Superior temporal gyrus (tissue), 1 donor: Measurements from ENCODE around the gene TMEM79.
A peak's percentile ranks its signal among the peaks of the same experiment; 100 is the strongest.

ENCODE experiments used
- DNase-seq: peaks from one replicate; pipeline ENCODE4 v3.0.0-alpha.2; 2016; ENCODE audit errors: extremely low spot score

Gene TMEM79

DNA sequence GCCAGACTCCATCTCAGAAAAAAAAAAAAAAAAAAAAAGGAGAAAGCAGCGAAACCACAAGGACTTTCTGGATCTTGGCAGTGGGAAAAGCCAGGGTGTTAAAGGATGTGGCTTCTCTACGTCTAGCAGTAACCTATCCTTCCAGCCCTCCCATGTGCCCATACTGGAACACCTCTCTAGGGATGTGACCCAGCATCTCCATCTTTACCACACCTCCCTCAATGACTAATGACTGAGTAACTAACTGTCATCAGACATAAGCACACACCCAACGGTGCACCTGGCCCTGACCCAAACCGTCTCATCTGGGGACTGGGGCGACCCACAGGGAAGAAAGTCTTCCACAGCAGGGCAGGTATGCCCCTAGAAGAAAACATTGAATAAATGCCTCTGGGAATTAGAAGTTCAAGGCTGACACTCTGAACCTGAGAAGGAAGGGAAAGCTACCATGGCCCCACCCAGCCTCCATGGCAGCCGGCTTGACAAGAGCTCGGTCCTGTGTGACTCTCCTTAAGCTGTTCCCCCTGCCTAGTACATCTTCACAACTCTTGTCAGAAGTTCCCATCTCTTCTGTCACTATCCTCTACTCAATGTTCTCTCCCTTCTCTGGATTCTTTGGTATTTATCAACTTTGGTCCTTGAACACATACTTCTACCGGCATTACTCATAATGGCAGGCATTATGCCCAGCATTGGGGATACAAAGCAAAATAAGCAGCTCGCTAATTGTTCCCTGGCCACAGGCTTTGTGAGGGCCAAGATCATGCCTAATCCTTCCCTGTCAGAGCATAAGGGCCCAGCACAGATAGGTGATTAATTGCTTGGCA is 21.5 kb upstream of the TMEM79 start:
- DNase-seq = no peak

GRCh38 chr1:156263288-156263655 is 20.9 kb upstream of the TMEM79 start:
- DNase-seq = no peak

DNA sequence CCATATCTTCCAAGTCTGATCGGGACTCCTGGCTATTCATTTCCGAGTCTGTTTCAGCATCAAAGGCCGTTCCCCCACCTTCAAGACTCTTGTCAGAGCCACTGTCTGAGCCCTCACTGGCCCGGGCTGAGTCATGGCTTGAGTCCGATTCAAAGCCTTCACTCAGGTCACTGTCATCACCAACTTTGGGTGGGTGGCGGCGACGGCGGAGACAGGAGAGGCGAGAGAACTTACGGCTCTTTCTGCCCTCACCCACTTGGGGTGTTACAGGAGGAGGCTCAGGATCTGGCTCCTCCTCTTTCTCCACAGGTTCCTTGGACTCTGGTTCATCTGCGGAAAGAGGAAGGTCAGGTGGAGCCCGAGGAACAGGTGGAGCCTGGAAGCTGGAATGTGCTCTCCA is 18.1 kb upstream of the TMEM79 start:
- DNase-seq = no peak

DNA sequence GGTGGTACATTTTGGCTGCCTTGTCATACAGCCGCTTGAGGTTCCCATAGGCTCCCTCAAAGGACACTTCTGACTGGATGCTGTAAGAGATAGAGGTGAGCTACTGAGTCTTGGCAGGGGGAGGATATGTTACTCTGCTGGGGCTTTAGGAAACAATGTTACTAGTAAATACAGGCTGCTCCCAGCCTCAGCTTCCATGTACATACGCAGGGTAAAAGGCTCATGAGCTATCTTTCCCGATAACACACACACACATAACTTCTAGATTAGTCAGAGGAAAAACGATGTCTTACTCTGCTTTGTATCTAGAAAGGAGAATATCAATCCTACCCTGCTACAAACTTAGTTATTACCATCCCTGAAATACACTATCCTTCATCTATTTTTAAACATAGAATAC is 15.8 kb upstream of the TMEM79 start:
- no peak for DNase-seq

- no peak for DNase-seq
These were observed 13.8 kb upstream of the TMEM79 start for GRCh38 chr1:156270314-156270713.

GRCh38 chr1:156276532-156276931 is 7.6 kb upstream of the TMEM79 start:
- DNase-seq = no peak

DNA sequence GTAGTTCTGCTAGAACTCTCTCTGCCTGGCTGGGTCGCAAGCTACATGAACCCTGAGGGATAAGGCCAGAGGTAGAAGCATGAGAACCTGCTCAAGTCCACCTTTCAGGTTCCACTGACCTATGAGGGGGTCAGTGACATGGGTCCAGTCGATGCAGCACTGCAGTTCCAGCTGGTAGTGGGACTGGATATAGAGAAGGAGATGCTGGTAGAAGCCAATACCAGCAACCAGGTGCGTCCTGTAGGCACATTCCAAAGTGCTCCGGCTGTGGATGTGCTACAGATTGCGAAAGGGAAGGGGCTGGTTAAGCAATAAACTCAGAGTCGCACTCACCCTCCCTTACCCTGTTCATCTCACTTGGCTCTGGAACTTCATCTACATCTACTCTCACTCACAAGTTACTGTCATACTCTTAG is 7.2 kb upstream of the TMEM79 start:
- DNase-seq = no peak

- DNase-seq = no peak
These were observed 4.3 kb upstream of the TMEM79 start for GRCh38 chr1:156279837-156280236.

DNA sequence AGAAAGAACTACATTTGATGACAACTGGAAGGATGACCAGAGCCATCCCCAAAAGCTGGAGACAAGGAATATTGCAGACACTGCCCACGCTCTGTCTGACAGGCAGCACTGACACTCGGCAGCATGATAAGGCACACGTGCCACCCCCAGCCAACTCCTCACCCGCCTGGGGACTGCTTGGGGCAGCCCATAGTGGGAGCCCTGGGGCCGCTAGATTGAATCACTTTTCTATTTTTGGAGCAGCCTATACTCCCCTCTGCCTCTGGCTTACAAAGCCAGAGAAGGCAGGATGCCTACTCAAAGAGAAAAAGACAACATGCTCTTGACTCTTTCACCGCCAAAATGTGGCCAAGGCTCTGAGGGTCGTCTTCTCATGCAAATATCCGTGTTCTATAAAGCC is 2.8 kb upstream of the TMEM79 start:
- DNase-seq = no peak

GRCh38 chr1:156281693-156282478 is 2.2 kb upstream of the TMEM79 start:
- DNase-seq = no peak

- DNase-seq = peak; percentile 99
These were observed 1.5 kb upstream of the TMEM79 start, which contains the start of gene SMG5 for GRCh38 chr1:156282479-156283222. SMG5 (minus strand) TSS chr1:156282825; CDS start chr1:156282680, 145 bp downstream.

- no peak for DNase-seq
These were observed 604 bp upstream of the TMEM79 start for GRCh38 chr1:156283521-156283920.

DNA sequence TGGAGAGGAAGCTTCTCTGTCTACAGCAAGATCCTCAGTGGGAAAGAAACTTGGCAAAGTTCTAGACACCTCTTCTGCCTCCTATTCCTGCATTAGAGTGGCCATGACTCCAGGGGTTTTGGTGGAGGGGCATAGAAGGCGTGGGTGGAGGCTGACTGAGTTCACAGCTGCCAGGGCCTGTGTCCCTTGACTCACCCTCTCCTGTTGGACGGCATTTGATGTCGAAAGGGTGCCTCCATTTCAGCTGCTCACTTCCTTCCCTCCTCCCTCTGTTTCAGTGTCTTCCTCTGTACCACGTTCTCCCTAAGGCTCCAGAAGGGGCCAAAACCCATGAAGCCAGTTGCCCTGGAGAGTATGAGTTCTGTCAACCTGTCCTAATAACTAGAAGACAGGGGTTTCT is 632 bp downstream of the TMEM79 start:
- no peak for DNase-seq

DNA sequence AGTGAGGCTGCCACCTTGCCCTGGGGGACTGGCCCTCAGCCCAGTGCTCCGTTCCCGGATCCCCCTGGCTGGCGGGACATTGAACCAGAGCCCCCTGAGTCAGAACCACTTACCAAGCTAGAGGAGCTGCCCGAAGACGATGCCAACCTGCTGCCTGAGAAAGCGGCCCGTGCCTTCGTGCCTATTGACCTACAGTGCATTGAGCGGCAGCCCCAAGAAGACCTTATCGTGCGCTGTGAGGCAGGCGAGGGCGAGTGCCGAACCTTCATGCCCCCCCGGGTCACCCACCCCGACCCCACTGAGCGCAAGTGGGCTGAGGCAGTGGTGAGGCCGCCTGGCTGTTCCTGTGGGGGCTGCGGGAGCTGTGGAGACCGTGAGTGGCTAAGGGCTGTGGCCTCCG is 1.3 kb downstream of the TMEM79 start:
- DNase-seq = no peak

- DNase-seq = no peak
These were observed 1.9 kb downstream of the TMEM79 start for GRCh38 chr1:156286061-156286460.

- no peak for DNase-seq
These were observed 5.7 kb downstream of the TMEM79 start for GRCh38 chr1:156289857-156290256.

- peak; percentile 82 for DNase-seq
These were observed 7.3 kb downstream of the TMEM79 start for GRCh38 chr1:156291226-156292061.

DNA sequence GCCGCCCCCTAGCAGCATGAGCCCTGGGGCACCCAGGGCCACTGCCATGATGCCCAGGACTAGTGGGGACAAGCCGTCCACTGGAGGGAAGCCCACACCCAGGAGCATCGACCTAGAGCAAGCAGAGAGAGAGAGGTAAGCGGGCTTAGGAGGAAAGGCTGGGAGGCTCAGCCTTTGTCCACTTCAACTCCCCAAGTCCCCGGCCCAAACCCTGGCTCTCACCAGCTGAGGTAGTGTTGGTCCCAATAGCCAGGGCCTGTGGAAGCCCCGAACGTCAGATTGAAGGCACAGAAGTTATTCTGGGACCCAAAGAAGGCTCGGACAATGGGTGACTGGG is 8.9 kb downstream of the TMEM79 start:
- DNase-seq = no peak

DNA sequence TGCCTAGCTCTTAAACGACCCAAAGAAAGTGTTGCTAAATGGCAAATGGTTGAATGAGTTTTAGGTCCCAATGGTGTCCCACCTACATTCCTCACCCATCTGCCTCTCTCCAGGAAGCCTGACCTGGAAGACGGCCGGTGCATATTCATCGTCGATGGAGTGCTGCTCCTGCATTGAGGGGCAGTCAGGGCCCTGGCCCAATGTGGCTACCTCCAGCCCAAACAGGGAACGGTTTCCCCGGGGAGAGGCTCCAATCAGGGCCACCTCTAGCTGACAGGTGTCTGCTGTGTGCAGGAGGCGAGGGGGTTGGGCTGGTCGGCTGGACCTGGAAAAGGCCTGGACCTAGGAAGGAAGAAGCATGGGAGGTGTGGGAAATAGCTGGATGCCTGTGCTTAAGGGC is 9.8 kb downstream of the TMEM79 start:
- no peak for DNase-seq

GRCh38 chr1:156295391-156295947 is 11.3 kb downstream of the TMEM79 start, which contains the start of gene GLMP:
GLMP (minus strand) TSS chr1:156295679; CDS start chr1:156295645, 34 bp downstream.
- DNase-seq = peak; percentile 86

- DNase-seq = no peak
These were observed 14.8 kb downstream of the TMEM79 start, which contains the start of gene VHLL for GRCh38 chr1:156298852-156299357. VHLL (minus strand) TSS chr1:156299307; CDS start chr1:156299189, 118 bp downstream.
